NCI-H774 (cell line): Measurements from ENCODE around the gene LIMS3.
"Not testable (repeated sequence)": the region's sequence is repeated elsewhere in the genome, so short reads cannot be mapped to it uniquely, and the experiment has no call there.

Experiments used
- DNase-seq: peaks from one replicate; lab custom pipeline; 2025; lab: John Stamatoyannopoulos, UW

The LIMS3 gene

DNA sequence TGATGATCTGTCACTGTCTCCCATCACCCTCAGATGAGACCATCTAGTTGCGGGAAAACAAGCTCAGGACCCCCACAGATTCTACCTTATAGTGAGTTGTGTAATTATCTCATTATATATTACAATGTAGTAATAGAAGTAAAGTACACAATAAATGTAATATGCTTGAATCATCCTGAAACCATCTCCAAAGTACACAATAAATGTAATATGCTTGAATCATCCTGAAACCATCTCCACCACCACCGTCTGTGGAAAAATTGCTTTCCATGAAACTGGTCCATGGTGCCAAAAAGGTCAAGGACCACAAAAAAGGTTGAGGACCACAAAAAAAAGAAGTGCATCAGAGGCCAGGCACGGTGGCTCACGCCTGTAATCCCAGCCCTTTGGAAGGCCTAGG, 29.3 kb downstream of the LIMS3 start:
- DNase-seq: not testable (repeated sequence)

DNA sequence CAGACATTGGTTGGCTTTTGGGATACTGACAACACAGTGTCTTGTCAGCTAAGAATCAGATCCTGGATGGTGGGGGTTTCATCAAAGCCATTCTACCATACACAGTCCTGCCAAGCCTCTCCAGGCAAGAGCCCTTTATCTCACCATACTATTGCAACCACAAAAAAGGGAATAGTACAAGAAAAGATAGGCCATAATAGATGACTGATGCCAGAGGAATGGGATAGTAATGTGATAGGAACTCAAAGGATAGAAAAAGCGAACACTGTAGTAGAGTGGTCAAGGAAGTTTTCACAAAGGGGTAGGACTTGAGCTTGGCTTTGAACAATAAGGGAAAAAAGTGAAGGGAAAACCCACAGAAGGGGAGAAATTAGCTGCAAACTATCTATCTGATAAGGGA, 30.7 kb downstream of the LIMS3 start:
- DNase-seq: not testable (repeated sequence)

DNA sequence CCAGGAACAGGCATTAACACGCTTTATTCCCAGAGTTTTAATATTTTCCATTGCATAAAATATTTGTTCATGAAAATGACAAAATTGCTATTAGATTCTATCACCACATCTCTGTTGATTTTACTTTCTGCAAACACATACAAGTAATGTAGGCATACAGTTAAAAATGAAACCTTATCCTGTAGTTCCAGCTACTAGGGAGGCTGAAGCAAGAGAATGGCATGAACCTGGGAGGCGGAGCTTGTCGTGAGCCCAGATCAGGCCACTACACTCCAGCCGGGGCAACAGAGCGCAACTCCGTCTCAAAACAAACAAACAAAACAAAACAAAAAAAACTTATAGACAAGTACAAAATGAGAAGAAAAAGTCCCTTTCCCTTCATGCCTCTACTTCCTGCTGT, 38.0 kb downstream of the LIMS3 start:
- DNase-seq: not testable (repeated sequence)

DNA sequence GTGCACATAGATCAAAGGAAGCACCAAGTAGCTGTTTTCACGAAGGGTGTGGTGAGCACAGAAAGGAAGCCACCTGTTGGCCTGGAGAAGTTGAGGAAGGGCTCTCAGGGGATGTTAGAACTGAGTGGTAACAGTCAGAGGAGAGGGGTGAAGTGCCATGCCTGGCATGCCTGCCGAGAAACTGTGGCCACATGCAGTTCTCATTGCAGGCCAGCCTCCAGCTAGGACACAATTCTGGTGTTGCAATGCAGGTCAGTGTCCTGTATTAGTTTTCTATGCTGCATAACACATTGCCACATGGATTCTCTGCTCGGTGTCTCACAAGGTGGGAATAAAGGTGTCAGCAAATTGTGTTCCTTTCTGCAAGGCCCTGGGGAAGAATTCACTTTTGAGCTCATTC, 46.9 kb downstream of the LIMS3 start:
- DNase-seq: not testable (repeated sequence)

DNA sequence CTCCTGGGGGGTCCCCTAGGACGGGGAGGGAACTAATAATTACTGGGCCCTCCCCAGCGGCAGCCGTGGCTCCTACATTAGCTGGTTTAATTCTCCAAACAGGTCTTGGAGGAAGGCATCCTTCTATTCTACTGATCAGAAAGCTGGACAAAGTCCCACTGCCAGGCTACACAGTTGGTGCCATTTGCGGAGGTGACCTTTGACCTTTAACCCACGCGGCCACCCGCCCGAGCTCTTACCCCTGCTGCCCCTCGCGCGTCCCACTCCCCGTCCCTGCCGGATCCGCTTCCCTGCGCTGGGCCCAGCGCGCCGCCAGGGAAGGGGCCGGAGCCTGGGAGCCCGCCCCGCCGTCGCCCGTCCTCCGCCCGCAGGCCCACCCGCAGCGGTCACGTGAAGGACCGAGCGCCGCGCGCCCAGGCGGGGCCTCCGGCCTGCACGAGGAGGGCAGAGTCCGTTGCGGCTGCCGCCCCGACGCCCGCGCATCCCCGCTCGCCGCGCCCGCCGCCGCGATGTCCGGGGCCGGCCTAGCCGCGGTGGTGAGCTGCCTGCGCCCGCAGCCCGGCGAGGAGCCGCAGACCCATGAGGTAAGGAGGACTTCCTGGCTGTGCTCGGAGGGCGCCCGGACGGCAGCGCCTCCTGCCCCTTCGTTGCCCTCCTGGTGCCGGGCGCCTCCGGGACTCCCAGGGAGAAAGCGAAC, 48.9 kb downstream of the LIMS3 start:
- not testable (repeated sequence) for DNase-seq

DNA sequence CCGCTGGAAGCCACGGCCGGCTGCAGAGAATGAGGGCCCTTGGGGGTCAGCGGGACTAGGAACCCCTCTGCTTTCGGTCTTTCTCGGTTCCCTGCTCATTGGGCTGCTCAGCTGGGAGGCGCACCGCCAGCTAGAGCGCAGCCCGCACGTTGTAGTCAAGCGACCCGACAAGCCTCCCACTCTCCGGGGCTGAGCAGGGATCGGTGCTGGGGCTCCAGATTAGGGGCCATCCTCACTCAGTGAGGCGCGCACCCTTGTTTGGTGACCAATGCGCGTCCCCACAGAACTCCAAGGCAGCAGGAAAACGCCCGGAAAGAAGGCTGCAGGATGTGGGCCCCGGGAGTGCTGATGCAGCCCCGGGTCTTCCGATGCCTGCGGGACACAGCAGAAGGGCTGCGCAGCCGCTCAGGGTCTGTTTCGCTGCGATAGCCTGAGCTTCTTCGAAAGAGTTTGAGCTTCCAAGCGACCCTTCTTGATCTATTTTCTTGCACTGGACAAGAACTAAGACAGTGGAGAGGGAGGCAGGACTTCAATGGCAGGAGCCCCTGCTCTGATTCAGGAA, 49.6 kb downstream of the LIMS3 start:
- DNase-seq: not testable (repeated sequence)

DNA sequence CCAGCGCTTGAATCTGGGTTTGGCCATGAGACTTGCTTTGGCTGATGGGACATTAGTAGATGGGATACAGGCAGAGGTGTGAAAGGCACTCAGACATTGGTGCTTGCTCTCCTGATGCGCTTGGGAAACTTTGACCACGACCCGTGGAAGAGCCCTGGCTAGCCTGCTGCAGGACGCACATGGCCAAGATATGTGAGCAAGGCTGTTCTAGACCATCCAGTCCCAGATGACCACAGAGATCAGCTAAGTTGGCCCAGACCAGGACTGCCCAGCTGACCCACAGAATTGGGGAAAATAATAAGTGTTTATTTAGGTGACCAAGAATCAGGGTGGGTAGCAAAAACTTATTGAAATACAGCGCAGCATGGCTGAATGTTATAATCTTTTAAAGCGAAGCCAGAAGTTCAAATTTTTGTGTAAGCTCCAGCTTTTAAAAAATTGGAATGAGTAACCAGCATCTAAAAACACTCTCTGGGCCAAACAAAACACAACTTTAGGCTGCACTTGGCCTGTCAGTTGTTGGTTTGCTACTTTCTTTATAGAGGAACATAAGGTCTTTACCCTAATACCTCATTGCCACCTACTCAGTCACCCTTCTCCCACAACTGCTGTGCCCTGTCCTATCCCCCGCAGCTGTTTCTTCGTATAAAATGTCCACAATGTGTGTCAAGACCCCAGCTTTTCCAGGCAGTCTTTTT, 51.8 kb downstream of the LIMS3 start:
- not testable (repeated sequence) for DNase-seq

DNA sequence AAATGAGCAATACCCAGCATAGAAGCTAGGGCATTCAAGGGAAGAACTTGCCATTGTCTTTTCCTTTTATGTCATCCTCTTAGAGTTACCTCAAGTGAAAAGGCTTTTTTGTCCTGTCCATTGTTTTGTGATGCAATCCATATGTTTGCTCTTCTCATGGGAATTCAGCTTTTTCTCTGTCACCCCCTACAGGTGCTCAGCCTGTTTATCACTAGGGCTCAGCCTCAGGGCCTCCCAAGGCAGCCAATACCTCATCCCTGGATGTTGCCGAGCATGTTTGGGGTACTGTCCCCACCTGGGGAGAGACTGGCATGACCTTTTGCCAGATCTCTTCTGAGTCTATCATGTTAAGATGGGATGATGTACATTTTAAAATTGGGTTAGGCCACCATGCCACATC, 65.5 kb downstream of the LIMS3 start:
- DNase-seq: not testable (repeated sequence)

DNA sequence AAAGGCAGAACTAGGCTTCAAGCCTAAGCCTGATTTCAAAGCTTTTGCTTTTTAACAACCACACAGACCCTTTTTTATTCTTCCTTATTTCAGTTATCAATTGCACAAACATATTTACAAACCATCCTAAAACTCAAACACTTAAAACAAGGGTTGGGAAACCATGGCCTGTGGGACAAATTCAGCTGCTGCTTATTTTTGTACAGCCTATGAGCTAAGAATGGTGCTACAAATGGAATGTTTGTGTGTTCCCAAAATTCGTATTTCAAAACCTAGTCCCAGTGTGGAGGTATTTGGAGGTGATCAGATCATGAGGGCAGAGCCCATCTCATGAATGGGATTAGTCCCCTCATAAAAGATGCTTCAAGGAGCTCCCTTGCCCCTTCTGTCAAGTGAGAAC, 67.0 kb downstream of the LIMS3 start:
- not testable (repeated sequence) for DNase-seq

DNA sequence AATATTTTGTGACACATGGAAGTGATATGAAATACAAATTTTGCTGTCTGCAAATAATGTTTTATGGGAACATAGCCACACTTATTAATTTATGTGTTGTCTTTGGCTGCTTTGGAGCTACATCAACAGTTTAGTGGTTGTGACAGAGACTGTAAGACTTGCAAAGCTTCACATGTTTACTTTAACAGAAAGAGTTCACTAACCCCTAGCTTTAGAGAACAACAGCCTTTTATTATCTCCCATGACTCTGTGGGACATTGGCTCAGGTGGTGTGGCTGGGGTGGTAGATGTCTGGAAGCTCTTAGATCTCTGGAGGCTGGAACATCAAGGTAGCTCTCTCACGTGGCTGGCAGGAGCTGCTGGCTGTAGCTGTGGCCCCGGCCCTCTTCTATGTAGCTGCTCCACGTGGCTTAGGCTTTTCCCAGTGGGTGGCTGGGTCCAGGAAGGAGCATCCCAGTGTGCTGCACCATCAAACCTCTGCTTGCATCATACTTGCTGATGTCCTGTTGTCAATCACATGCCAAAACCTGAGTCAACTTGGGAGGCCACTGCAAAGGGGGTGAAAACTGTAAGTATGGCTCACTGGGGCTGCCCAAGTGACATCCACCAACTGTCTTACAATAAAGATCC, 67.7 kb downstream of the LIMS3 start:
- not testable (repeated sequence) for DNase-seq

DNA sequence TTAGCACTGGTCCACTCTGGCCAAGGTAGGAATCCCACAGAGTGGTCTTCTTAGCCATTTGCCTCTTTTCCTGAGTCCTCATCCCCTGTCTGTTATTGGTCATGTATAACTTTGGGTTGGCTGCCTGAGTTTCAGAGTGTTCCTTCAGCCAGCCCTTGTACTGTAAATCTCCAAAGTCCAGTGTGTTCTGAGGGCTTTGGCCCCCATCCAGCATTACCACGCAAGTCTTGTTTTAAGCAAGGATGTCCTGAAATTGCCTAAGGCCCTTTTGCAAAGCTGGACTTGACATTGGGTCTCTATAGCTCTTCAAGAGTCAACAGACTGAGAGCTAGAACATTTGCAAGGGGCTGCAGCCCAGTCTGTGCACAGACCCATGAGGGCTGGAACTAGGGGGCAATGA, 68.4 kb downstream of the LIMS3 start:
- DNase-seq: not testable (repeated sequence)

DNA sequence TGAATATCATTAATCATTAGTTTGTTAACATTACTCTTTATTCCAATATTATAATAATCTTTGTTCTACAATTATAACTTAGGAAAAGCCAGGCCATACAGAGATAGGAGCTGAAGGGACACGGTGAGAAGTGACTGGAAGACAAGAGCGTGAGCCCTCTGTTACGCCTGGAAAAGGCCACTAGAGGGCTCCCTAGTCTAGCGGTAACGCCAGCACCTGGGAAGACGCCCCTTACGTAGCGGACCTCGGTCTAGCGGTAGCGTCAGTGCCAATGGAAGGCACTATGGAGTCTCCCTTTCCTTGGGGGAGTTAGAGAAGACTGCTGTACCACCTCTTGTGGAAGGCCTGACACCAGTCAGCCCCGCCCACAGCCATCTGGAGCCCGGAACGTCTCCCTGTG, 71.4 kb downstream of the LIMS3 start:
- DNase-seq: not testable (repeated sequence)

DNA sequence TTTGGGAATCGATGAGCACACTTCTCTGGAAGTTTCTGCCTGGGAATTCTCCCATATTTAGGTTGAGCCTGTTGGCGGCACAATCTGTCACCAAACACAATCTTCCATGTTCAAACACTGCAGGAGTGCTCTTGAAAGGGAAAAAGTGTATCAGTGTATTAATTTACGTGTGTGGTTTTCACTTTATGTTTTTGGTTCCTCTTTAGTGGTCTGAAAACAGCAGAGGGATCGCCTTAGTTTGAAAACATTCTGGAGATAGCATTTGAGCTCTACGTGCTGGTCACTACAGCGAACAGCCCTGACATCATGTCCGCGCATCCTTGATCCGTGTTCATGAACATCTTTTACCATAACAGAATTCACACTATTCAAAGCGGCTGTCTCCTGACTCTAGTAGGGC, 73.2 kb downstream of the LIMS3 start:
- not testable (repeated sequence) for DNase-seq
